IPS-11a (cell line): ENCODE results near the gene C4orf50.

Source experiments
- H3K4me3 ChIP-seq: one replicate; pipeline ENCODE4 v1.5.1; 2013; ENCODE audit warnings: low read depth, low read length, control low read depth

Gene C4orf50

DNA sequence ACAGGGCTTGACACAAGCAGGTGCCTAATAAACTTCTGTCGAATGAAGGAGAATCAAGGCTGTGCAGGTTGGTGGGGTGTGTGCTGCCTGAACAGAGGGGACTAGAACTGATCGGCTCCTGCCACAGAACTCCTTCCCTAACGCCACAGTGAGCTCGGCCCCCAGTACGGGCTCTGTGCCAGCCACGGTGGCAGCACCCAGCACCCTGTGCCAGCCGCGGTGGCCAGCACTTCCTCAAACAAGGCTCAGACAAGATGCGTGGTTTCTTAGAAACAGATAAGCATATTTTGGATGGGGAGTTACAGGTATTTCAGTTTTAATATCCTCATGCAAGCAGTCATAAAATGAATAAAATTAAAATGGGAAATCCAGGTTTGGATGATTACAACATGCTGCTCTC, 26.0 kb upstream of the C4orf50 start:
- no peak overlapping the region for H3K4me3 ChIP-seq

DNA sequence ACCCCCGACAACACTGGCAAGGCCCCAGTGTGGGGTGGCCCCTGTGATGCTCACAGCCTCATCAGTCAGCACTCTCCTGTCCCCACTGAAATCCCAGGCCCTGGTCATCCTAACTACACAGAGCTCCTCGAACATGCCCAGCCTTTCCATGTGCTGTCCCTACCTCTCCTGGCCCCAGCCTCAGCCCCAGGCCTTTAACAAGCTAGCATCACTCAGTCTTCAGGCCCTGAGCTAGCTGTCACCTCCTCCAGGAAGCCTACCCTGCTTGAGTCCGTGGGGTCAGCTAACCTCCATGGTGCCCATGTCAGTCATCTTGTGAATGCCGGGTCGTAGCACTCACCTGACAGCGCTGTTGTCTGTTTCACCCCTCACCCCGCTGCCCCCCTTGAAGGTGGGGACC, 25.6 kb upstream of the C4orf50 start:
- no peak overlapping the region for H3K4me3 ChIP-seq

DNA sequence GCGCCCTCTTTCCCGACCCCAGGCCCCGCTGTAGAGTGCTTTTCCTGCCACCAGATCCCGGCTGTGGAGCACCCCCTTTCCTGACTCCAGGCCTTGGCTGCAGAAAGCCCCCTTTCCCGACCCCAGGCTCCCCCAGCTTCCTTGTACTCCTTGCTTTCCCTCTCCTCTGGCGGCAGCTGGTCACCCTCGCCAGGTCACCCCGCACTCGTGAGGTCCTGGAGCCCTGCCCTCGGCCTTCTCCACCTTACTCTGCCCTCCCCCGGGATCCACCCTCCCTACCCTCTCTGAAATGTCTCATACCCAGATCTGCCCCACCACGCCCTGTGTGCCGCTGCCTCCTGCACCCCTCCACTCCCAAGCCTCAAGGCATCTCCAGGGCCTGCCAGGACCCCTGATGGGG, 25.0 kb upstream of the C4orf50 start:
- H3K4me3 ChIP-seq = no peak overlapping the region

DNA sequence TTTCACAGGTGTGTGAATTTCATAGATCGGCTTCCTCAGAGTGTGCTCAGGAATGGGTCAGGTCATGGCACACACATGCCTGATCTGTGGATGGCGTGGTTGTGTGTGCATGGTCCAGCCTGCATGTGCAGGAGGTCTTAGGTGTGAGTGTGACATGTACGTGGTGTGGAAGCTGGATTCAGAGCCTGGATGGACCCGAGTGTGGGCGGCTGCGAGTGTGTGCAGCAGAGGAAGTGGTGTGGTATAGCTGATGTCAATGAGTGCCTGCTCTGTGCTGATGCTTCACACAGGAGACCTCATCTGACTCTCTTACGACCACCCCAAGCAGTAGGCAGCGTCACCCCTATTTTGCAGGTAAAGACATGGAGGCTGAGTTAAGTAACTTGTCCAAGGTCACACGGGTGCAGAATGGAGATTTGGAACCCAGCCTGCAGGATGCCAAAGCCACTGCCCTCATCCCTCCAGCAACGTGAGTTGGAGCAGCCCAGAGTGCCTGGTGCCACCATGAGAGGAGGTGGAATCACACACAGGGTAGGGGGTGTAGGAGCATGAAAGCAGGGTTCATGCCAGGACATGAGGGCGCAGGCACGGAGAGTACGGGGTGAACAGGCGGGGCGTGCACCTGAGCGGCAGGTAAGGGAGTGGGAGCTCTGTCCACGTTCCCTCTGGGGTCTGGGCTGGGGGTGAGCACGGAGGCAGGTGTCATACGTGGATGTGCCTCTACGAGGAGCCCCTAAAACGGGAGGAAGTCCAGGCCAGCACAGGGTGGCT, 24.2 kb upstream of the C4orf50 start:
- no peak overlapping the region for H3K4me3 ChIP-seq

DNA sequence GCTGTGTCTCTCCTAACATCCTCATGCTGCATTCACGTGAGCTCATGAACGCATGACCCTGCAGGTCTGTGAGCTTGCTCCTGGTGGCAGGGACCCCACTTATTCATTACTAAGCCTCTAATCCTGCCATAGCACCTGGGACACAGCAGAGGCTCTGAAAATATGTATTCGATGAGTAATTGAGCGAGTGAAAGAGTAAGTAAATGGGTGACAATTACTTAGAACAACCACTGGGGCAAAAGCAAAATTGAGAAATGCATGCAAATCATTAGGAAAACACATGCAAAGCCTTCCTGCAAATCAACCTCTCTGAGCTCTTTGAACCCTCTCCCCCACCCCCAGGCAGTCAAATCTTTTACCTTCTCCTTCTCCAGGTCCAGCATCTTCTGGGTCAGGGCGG, 23.6 kb upstream of the C4orf50 start:
- no peak overlapping the region for H3K4me3 ChIP-seq

DNA sequence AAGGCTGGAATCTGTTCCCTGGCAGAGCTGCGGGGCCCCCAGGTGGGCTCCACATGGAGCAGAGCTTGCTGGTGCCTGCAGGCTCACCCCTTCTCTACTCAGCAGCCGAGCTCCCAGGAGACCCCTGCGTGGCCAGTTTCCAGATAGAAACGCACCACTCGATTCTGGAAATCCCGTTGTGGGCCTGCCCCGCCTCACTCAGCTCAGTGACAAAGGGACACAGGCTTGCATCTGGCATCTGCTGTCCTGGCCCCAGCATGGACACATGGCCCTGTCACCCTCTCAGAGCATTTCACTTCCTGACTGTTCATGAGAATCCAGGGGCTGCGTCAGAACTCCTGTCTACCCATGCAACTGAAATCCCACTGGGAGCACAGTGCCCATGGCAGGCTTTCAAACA, 20.5 kb upstream of the C4orf50 start:
- no peak overlapping the region for H3K4me3 ChIP-seq

DNA sequence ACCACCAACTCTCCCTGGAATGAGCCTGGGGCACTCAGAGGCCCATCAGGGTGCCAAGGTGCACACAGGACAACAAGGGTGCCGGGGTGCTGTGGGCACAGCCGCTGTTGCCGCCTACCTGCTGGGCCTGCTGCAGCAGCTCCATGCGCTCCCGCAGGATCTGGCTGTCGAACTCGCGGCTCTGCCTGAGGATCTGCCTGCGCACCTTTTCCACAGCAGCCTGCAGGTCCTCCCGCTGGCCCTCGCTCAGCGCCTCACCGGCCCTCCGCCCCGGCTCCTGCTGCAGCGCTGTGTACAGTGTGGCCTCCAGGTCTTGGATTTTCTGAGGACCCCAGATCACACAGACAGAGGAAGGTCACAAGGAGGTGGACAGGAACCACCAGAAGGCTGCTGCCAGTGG, 17.6 kb upstream of the C4orf50 start:
- H3K4me3 ChIP-seq = no peak overlapping the region

DNA sequence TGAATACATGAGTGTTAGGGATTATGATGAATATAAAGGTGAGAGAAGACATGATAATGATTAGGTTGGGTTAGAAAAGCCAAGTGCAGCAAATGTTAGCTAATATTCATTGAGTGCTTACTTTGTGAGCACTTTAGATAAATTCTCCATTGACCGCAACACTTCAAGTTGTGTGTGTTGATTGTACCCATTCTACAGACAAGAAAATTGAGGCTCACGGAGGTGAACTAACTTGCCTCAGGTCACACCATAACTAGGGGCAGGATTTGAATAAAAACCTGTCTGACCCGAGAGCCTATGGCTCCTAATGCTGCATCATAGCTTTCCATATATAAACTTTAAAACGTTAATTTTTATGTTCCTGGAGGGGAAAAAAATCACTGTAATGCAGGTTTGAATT, 15.2 kb upstream of the C4orf50 start:
- H3K4me3 ChIP-seq = no peak overlapping the region

DNA sequence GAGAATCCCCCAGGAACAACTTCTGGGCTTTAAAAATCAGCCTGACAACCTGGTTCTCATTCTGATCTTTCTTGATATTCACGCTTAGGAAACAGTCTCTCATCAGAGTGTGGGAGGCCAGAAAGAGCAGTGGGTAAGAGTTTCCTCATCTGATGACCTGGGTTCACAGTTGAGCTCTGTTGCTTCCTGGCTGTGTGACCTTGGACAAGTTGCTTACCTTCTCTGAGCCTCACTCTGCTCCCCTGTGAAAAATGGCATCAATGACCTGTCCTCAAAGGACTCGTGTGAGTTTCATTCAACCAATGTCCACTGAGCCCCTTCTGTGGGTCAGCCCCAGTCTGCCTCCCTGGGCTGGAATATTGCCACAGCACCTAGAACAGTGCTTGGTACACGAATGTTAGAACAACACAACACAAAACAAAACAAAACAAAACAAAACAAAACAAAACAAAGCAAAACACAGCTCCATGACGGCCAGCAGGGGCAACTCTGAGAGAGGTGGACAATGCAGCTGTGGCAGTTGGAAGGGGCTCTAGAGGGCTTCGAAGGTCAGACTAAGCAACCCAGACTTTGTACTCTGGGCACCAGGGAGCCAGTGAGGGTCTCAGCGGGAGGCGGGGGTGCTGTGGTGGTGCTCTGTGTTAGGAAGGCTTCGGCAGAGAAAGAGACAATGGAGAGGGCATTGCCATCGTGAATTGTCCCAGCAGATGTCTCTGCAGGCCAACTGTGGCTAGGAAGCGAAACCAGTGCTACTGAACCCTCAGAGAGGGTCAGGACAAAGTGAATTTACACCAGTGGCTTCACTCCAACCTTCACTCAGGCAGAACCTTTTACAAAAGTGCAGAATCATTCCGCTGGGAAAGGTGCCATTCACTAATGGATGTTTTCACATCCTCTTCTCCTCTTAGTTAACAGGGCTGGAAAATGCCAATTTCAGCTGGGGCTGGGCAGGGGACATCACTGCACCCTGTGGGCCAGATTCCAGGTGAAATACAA, 14.3 kb upstream of the C4orf50 start:
- no peak overlapping the region for H3K4me3 ChIP-seq

DNA sequence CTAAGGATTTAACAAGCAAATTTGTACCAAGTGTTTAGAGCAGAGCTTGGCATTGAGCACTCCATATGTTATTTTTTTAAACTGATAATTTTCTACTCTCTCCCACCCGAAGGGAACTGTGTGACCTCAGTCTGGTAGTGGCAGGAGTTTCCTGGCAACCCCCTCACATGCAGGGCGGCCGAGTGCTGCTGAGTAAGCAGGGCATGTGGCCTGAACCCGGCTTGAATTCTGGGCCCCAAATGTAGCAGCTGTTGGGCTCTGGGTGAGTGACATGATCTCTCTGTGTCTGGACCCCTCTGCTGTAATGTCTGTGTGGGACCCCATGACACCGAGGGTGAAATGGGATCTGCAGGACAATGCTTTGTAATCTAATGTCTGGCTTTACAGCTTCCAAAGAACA, 13.6 kb upstream of the C4orf50 start:
- no peak overlapping the region for H3K4me3 ChIP-seq

DNA sequence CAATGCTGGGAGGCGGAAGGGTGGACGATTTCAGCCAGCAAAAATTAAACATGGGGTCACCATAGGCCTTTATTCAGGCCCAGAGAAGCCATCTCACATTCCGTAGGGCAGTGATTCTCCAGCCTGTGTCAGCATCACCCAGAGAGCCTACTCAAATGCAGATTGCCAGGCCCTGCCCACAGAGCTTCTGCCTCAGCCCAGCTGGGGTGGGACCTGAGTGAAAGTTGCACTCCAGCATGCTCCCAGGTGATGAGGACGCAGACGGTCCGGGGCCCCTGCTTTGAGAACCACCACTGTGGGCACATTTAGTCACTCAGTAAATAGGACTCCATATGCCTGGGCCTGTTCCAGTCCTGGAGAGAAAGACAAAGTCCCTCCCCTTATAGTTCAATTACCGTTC, 12.4 kb upstream of the C4orf50 start:
- H3K4me3 ChIP-seq = no peak overlapping the region

DNA sequence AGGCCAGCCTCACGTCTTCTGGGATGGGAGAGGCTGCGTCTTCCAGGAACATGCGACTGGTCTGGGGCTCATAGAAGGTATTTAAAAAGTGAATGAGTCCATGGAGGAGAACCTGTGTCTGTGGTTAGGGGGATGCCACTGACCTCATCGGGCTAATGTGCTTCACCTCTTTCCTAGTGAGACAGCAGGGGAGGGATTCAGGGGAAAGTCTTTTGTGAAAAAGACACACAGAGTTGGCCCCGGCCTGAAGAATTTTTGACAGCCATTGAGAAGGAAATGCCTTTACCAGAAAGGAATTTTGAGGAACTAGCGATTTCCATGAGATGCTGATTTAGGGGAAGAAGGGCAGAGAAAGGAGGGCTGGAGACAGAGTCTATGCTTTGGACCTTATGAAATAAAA, 11.0 kb upstream of the C4orf50 start:
- no peak overlapping the region for H3K4me3 ChIP-seq

DNA sequence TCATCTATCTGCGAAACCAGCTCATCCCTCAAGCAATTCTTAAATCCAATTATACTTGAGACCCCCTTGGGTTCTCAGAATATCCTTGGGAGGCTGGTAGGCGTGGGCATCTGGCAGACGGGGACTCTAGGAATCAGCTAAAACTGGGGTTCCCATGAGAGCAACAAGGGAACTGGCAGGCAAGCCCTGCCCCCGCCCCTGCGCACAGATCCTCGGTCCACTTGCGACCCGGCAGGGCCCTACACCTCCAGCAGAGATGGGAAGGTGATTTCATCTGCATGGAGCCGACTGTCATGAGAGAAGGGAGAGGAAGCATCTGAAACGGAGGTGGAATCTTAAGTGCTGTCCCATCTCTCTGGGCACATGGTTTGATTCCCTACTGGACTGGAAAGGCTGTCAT, 9.9 kb upstream of the C4orf50 start:
- H3K4me3 ChIP-seq = no peak overlapping the region

DNA sequence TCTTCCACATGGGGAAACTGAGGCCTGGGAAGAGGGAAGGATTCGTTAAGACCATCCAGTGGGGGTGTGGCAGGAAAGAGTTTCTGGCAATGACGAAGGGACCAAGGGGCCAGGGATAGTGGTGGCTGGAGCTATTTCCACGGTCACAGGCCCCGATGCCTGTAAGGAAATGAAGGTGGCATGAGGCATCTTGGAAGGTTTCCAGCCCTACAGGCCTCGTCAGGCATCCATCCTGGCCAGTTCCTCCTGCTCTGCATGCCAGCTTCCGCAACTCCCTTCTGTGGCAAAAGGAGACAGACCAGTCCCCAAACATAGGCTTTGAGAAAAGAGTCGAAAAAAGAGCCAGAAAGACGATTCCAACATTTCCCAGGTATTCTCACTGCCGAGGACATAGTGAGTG, 9.2 kb upstream of the C4orf50 start:
- H3K4me3 ChIP-seq = no peak overlapping the region

DNA sequence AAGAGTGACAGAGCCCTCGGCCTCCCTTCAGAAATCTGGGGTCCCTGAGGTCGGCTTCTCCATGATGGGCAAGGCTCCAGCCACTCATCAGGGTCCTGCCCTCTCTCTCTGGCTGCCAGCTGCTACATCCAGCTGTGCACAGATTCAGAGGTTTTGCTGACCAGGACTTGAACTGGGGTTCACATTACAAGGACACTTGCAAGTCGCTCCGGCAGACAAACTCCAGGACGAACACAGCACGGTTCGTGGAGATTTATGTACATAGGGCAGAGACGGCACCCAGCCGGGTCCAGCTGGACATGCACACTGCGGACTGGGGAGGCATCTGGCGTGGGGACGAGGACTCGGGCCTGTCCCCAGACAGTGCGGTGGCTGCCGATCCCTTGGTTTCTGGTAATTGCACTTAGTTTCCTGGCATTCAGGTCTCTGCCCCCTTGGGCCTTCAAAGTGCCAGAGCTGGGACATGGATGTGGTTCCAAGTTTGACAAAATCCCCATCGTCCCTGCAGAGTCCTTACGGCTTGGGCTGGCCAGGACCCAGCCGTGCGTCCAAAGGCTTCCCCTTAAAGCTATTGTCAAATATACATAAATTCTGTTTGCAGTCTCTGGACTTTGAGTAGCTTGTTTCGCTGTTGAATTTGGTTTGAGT, 6.2 kb upstream of the C4orf50 start:
- H3K4me3 ChIP-seq = no peak overlapping the region

DNA sequence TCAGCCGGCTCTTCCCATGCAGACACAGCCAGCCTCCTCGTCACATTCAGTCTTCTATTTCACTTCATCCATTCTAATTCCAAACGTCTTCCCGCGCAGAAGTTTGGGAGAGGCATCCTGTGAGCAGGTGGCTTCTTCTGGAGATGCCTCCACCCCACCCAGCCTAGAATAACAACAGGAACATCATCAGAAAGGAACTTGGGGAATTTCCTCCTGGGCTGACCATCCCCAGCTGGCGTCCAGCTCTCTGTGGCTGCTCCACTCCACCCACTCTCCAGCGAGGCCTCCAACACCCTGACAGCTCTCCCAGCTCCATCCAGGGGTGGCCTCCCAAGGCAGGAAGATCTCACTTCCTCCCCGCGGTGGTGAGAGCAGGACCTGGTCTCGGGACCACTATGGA, 5.5 kb upstream of the C4orf50 start:
- no peak overlapping the region for H3K4me3 ChIP-seq

DNA sequence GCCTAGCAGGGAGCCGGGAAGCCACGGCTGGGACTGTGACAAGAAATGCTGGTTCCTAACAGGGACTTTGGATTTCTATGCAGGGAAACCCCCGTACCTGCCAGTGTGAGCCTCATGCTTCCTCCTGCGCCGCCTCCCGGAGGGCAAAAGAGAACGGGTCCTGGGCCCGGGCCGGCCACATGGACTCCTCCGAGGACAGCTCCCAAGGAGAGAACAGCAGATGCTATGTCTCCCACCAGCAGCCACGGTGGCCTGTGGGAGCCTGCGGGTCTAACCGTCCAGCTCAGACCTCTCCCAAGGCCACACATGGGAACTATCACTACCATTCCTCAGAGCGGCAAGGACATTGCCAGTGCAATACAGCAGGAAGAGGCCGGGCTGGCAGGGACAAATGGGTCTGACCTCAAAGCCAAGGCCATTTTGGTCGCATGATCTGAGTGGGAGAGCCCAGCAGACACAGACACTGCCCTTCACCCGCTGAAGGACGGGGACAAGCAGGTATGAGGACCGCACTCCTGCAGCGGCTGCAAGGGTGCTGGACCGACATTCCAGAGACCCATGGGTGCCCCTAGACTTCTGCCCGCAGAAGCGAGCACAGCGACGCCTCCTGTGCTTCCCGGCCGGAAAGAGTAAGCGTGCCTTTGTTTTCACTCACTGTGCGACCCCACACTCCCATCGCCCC, 4.5 kb upstream of the C4orf50 start:
- H3K4me3 ChIP-seq = no peak overlapping the region

DNA sequence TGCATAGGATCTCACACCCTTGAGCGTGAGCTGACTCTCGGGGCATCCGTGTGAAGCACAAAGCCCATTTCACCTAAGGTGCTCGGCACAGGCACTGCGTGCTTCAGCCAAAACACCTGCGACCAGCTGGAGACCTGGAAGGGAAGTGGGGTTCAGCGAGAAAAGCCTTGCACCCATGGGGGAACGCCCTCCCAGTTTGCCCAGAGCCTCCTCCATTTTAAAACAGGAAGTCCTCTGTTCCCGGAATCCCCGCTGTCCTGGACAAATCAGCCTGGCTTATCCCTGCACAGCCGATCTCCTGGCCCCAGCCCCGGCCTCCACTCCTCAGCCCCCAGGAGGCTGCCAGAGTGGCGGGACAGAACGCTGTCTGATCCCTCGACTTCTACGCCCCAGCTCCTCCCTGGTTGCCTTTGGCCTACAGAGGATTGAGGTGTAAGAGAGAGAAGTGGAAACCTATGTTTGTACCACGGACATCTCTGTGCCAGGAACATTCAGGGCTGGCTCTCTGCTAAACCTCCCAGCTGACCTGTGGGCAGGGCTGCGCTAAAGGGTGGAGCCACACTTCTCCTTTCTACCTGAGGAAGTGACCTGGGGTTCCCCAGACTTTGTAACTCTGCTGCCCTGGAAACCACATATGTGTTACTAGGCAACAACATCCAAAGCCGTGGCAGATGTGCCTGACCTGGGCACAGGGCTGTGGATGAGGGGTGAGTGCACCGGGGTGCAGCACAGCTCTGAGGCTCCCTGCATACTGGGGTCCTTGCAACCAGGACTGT, 3.8 kb upstream of the C4orf50 start:
- no peak overlapping the region for H3K4me3 ChIP-seq

DNA sequence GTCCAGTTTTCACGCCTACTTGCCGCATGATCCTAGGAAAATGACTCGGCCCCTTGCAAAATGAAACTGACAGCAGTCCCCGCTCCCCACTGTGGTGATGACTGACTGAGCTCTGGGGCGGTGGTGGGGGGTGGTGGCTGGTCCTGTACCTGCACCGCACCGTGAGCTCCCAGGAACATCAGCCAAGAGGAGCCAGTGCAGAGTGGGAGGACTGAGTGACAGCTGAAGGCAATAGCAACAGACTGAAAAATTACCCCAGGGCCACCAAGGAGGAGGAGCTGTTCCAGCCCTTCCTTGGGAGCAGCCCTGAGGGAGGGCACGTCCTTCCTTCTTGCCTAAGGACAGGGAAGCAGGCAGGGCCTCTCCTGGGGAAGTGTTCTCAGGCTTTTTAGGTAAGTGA, 2.4 kb upstream of the C4orf50 start:
- H3K4me3 ChIP-seq = no peak overlapping the region
